OCI-LY1 (cell line): ENCODE results near the gene STEAP2.
"Not testable (repeated sequence)": the region's sequence is repeated elsewhere in the genome, so short reads cannot be mapped to it uniquely, and the experiment has no call there.

Source experiments
- EZH2 ChIP-seq: fragments of 200-600 bp; sonication (generic), shearing (Covaris generic); IDR thresholded peaks from 2 replicates; pipeline ENCODE4 v1.8.0; 2017; ENCODE audit warnings: borderline replicate concordance, mixed run types, mild to moderate bottlenecking, antibody characterized with exemption, low read length, moderate library complexity, mixed read lengths
- TF ChIP-seq, protein P1 (sequence below): fragments of 200-600 bp; sonication (generic), shearing (Covaris generic); IDR thresholded peaks from 2 replicates; pipeline ENCODE4 v1.5.1; 2017; ENCODE audit warnings: mild to moderate bottlenecking, antibody characterized with exemption, low read length, moderate library complexity, mixed read lengths

GRCh38 chr7:90186290-90186689, 25.2 kb upstream of the STEAP2 start:
- TF ChIP-seq, protein P1, sequence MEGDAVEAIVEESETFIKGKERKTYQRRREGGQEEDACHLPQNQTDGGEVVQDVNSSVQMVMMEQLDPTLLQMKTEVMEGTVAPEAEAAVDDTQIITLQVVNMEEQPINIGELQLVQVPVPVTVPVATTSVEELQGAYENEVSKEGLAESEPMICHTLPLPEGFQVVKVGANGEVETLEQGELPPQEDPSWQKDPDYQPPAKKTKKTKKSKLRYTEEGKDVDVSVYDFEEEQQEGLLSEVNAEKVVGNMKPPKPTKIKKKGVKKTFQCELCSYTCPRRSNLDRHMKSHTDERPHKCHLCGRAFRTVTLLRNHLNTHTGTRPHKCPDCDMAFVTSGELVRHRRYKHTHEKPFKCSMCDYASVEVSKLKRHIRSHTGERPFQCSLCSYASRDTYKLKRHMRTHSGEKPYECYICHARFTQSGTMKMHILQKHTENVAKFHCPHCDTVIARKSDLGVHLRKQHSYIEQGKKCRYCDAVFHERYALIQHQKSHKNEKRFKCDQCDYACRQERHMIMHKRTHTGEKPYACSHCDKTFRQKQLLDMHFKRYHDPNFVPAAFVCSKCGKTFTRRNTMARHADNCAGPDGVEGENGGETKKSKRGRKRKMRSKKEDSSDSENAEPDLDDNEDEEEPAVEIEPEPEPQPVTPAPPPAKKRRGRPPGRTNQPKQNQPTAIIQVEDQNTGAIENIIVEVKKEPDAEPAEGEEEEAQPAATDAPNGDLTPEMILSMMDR = not testable (repeated sequence)
- TF ChIP-seq EZH2 = not testable (repeated sequence)
